NCI-H446 (cell line): ENCODE results near the gene ZNF558.

Experiments
- DNase-seq, 2 experiments: peaks; one replicate each; lab custom pipeline; 2025; lab: John Stamatoyannopoulos, UW

Gene ZNF558

GRCh38 chr19:8832132-8833021, at the start of gene ZNF558, which contains the start of gene MBD3L1:
Gene ZNF558, minus strand, starts transcription at chr19:8832304. Its CDS starts 9,645 bp downstream, at chr19:8822659.
Gene MBD3L1, plus strand, starts transcription at chr19:8832377. Its CDS starts 10,302 bp downstream, at chr19:8842679.
- DNase-seq, result peak; percentile 98

DNA sequence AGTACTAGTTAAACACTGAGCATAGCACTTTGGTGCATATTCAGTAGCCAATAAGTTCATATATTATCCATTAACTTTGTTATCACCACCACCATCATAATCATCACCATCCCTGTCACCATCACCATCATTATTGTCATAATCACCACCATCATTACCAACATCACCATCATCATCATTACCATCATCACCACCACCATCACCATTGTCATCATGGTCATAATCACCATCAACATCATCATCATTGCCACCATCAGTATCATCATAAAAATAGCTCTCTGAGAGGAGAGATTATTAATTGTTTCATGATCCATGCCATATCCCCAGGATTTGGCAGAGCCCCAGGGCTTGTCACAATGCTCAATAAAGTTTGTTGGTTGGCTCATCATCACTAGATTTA, 49.4 kb upstream of the ZNF558 start:
- no peak for DNase-seq

DNA sequence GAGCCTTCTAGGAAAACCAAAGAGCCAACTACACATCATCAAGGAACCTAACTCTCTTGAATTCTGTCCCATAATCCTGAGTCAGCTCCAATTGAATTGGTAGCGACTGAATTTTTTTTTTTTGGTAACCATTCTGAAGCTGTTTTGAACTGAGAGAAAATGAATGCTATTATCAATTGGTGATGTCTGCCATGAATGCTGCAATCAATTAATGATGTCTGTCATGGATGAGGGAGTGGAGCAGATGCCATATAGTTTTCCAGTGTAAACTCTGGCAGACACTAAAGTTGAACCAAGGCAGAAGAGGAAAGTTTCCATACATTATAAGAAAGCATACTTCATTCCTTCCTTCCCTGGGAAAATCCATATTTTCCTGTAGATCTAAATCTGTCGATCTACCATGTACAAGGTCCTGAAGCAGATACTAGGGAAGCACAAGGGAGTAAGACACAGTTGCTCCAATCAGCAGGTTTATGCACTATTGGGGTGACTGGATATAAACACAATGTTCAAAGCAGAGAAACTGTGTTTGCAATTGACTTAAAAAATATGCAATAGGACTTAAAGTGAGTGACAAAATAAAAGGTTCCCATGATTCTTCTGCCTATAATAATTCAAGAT, 48.9 kb upstream of the ZNF558 start:
- no peak for DNase-seq

DNA sequence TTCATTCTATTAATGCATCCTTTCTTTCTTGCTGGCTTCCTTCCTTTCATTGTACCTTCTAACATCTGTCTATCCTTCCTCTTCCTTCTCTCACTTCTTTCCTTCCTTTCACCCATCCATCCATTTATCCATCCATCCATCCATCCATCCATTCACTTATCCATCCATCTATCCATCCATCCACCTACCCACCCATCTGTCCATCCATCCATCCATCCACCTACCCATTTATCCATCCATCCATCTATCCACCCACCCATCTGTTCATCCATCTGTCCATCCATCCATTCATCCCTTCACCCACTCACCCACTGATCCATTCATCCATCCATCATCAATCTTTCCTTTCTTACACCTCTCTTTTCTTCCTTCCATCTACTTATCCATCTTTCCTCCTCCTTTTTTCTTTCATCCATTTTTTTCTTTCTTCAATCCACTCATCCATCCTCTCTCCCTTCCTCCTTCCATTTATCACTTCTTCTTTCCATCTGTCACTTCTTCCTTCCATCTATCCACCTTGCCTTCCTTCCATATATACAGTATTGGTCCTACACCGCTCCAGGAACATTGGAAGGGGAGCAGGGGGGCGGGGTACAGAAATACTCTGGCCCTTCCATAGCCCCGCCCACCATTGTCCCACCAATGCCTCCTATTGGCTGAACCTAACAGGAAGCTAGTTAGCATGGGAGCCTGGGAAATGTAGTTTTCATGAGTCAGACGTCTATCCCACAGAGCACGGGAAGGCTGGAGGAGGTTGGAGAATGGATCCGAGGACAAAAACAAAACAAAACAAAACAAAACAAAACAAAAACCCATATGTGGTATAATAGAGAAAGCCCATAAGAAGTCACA, 46.0 kb upstream of the ZNF558 start:
- peak in 1 of 2 experiments; percentile 14 for DNase-seq

DNA sequence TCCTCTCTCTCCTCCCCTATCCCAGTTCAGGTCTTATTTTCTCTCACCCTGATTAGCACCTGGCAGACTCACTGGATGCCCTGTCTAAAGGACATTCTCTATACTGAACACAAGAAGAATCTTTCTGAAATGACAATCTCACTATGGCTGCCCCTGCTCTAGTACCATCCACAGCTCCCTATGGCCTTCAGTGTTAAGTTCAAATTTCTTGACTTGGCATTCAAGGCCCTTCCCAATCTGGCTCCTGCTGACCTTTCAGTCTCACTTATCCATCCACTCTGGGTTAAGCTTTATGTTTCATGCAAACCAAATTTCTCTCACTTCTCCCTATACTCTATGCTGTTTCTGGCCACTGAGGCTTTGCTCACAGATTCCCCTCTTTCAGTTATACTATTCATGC, 34.2 kb upstream of the ZNF558 start:
- DNase-seq, result no peak

DNA sequence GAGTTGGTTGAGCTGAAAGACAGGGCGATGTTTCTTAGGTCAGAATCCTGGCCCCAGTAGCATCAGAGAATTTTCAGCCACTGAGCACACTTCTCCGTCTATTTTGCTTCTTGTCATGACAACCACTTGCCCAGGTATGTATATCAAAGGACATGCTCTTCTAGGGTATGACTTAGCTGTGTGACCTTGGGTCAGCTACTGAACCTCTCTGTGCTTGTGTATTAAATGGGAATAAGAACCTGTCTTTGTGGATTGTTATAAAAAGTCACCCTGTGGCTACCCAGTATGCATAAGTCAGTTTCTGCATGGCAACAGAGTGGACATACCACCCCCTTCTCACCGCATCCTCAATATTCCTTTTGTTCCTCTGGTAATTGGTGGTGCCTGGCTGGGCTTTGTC, 26.2 kb upstream of the ZNF558 start:
- no peak for DNase-seq

DNA sequence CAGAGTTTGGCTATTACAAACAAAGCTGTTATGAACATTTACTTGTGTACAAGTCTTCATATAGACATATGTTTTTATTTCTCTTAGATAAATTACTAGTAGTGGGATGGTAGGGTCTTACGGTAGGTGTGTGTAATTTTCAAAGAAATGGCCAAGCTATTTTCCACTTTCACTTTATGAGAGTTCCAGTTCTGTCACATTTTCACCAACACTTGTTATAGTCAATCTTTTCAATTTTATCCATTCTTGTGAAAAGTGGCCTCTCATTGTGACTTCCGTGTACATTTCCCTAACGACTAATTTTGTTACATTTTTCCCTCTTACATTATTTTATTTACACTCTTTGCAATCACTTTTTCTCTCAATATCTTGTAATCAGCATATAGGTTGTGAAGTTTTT, 18.4 kb upstream of the ZNF558 start:
- DNase-seq, result no peak

GRCh38 chr19:8849232-8849631, 17.1 kb upstream of the ZNF558 start:
- DNase-seq, result no peak

GRCh38 chr19:8846819-8847218, 14.7 kb upstream of the ZNF558 start:
- no peak for DNase-seq

GRCh38 chr19:8840708-8841107, 8.6 kb upstream of the ZNF558 start:
- DNase-seq, result no peak

GRCh38 chr19:8835877-8836276, 3.8 kb upstream of the ZNF558 start:
- DNase-seq, result no peak

- no peak for DNase-seq
These were observed 3.3 kb upstream of the ZNF558 start for GRCh38 chr19:8835446-8835845.

DNA sequence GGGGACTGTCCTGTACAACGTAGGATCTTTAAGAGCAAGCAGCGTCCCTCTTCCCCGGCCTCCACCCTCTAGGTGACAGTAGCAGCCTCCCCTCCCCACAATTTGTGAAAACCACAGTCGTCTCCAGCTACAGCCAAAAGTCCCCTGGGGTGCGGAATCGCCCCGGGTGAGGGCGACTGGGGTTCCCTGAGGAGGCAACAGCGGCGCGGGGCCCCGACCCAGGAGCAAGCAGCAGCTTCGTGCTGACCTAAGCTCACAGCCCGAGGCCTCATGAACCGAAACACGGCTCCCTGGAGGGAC, 322 bp downstream of the ZNF558 start:
- DNase-seq, result peak in 1 of 2 experiments; percentile 45

DNA sequence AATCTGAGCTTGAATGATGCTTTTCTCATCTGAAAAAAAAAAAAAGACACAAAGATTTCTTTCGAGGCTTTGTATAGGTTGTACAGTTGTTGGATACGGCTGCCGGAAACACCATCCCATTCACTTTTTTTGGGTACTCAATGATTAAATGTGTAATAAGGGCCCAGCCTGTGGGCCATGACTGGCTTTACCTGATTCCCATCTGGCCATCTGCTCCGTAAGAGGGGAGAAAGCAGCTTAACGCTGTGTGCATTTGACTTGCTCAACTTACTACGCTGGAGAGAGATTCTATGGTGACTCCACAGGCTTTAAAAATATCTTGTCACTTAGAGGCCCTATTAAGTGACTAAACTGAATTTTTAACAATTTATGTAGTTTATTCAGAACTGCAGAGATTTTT, 731 bp downstream of the ZNF558 start:
- no peak for DNase-seq

DNA sequence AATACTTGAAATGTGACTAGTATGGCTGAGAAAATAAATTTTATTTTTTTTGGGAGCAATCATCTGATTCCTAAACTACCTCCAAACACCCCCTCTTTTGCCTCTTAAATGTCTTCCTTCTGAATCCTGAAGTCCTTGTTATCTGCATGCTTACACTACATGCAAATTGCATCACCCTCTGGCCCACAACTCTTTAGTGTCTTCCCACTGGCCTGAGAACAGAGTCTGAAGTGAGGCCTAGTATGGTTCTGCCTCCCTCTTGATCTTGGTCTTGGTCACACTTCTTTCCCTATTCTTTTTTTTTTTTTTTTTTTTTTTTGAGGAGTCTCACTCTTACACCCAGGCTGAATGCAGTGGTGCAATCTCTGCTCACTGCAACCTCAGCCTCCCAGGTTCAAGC, 4.8 kb downstream of the ZNF558 start:
- no peak for DNase-seq

DNA sequence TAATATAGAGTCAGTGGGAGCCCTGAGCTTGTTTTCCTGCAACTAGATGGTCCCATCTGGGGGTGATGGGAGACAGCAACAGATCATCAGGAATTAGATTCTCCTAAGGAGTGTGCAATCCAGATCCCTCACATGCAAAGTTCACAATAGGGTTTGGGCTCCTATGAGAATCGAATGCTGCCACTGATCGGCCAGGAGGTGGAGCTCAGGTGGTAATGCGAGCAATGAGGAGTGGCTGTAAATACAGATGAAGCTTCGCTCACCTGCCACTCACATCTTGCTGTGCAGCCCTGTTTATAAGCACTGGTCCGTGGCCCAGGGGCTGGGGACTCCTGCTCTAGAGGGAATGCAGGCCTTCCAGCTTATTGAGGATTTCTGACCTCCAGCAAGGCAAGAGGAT, 5.7 kb downstream of the ZNF558 start:
- no peak for DNase-seq

- no peak for DNase-seq
These were observed 10.3 kb downstream of the ZNF558 start for GRCh38 chr19:8821748-8822241.

GRCh38 chr19:8820234-8820633, 11.9 kb downstream of the ZNF558 start:
- DNase-seq, result no peak

GRCh38 chr19:8815780-8816179, 16.3 kb downstream of the ZNF558 start:
- no peak for DNase-seq

DNA sequence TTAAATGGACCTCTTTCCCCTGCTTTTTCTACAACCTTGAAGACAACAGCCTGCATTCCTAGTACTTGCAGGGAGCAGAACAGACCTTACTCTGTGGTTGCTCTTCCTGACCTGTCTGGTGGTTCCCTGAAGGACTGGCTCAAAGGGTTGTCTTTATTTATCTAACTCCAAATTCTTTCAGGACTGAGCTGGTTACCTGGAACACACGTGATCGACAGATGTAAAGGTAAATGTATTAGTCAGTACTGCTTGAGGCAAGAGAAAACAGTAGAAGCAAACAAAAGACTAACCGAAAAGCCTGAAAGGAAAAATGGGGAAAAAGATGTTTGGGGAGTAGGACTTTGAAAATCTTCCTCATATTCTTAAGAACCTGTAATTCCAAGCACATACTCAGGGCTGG, 17.9 kb downstream of the ZNF558 start:
- no peak for DNase-seq

DNA sequence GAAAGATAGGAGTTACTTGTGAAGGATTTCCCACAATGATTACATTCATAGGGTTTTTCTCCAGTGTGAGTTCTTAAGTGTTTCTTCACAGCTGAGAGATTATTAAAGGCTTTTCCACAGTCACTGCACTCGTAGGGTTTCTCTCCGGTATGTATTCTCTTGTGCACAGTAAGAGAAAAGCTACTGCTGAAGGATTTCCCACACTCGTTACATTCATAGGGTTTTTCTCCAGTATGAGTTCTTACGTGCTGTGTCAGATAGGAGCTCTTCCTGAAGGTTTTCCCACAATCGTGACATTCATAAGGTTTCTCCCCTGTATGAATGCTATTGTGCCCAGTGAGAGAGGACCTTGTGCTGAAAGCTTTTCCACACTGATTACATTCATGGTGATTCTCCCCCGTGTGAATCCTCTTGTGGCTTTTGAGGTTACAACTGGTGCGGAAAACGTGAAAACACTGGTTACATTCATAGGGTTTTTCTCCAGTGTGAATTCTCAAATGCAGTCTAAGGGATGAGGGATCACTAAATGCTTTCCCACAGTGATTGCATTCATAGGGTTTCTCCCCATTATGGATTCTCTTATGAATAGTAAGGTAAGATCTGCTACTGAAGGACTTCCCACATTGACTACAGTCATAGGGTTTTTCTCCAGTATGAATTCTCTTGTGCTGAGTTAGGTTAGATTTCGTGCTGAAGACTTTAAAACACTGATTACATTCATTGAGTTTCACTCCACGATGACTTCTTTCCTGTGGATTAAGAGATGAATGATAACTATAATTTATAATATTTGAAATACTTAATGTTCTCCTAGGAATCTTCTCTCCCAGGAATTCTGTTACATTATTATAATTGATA, 20.6 kb downstream of the ZNF558 start:
- DNase-seq, result no peak

DNA sequence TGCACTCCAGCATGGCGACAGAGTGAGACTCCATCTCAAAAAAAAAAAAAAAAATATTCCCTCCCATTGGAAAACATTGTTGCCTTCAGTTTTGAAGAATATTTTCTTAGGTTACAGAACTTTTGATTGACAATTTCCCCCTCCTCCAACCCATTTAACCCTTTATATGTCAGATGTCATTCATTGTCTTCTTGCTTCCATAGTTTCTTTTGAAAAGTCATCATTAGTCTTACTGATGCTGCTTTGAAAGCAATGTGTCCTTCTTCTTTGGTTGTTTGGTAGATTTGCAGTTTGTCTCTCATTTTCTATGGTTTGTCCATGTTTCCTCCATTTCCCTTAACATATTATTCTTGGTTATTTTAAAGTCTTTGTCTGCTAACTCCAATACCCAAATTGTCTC, 25.4 kb downstream of the ZNF558 start:
- DNase-seq, result no peak
